Activated CD8-positive, alpha-beta T cell treated with anti-CD3 and anti-CD28 coated beads for 36 hours (primary cell): ENCODE data around the gene BZW1. TPM values are rescaled to one million over a fixed set of nuclear protein-coding genes. Genes with fewer than 3 reads are reported as not detected.

ENCODE experiments used
- ATAC-seq: fragments of 200-7000 bp; cut with Tn5 transposase; one replicate; pipeline ENCODE4 v1.10.0; 2021; ENCODE audit warnings: mild to moderate bottlenecking, moderate library complexity
- CTCF ChIA-PET: fragments of 350-600 bp; sonication (Branson Sonifier 250); formaldehyde crosslinking; loops from one replicate; lab custom pipeline; 2021; ENCODE audit warnings: antibody characterized with exemption; lab: Charles Lee
- POLR2A ChIA-PET: fragments of 350-600 bp; sonication (Branson Sonifier 250); formaldehyde crosslinking; loops from one replicate; lab custom pipeline; 2021; ENCODE audit warnings: antibody characterized with exemption; lab: Charles Lee
- DNase-seq: peaks from one replicate; pipeline ENCODE4 v3.0.0-alpha.2; 2020
- H3K27ac Mint-ChIP-seq: one replicate; pipeline ENCODE4 v1.8.0; 2021; ENCODE audit warnings: mild to moderate bottlenecking, mixed read lengths
- H3K27me3 Mint-ChIP-seq: one replicate; pipeline ENCODE4 v1.8.0; 2021; ENCODE audit warnings: mixed read lengths
- H3K36me3 Mint-ChIP-seq: one replicate; pipeline ENCODE4 v1.8.0; 2021; ENCODE audit warnings: low read depth, mixed read lengths
- H3K4me1 Mint-ChIP-seq: one replicate; pipeline ENCODE4 v1.8.0; 2021; ENCODE audit warnings: low read depth, mixed read lengths
- H3K4me3 Mint-ChIP-seq: one replicate; pipeline ENCODE4 v1.8.0; 2021; ENCODE audit warnings: mild to moderate bottlenecking, moderate library complexity, mixed read lengths
- H3K9me3 Mint-ChIP-seq: one replicate; pipeline ENCODE4 v1.8.0; 2021; ENCODE audit warnings: mixed read lengths
- intact Hi-C: fragments of 100-400 bp; cut with micrococcal nuclease; formaldehyde crosslinking; loops from one replicate; pipeline ENCODE4 v1.10.0; 2022
- total RNA-seq, 2 experiments: library from RNA; stranded (reverse); gene quantifications; one replicate each; pipeline ENCODE4 v1.2.3, GENCODE V29; 2021
- TF ChIP-seq, protein P1 (sequence below): fragments of 200-600 bp; IDR thresholded peaks from one replicate; pipeline ENCODE4 v1.8.0; 2022; ENCODE audit warnings: antibody characterized with exemption, mild to moderate bottlenecking

Gene BZW1
- total RNA-seq, 2 experiments from 2014 or later = 423 to 442 TPM

DNA sequence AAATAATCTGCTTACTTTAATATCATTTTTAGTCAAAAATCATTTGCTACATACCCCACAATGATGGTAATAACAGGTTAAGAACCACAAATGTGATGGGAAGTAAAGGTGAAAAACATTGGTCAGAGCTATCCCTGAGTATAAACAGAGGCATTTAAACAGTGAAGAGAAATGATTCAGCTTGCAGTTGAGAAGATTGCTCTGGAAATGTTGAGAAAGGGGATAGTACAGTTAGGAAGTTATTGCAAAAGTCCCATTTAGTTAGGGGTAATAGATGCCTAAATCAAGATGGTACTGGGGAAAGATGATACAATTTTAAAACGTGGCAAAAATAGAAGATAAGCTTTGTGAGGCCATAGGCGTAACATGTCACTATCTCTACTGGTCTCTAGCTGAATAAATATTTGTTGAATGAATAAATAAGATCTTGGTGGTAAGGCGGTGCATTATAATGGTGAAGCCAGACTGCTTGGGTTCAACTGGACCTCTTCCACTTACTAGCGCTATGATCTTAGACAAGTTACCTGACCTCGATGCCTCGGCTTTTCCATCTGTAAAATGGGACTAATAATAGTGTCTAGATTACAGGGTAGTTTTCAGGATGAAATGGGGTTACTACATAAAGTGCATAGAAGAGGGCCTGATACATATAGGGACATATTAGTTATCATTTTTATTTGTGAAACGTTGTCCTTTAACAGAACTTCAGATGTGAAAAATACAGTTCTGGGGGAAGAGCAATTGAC, 2.0 kb upstream of the BZW1 start:
- peaks cover 21% of the 10 kb centered on the region for H3K36me3 Mint-ChIP-seq
- H3K4me3 Mint-ChIP-seq = peak overlapping the region; percentile 99
- ATAC-seq (no peak), DNase-seq (no peak)
- H3K27ac Mint-ChIP-seq = peak overlapping the region; percentile 99
- H3K9me3 Mint-ChIP-seq = no peaks in the 10 kb centered on the region
- ChIA-PET CTCF (interaction anchor here (0.9 to 1.2 kb wide), 2 partner anchors 21 to 97 kb away, joined by 3 to 7 read pairs; no protein-coding TSS in a partner anchor), POLR2A (interaction anchor here (1.2 to 2.3 kb wide), 2 partner anchors 44 to 96 kb away, joined by 3 to 14 read pairs; no protein-coding TSS in a partner anchor)
- intact Hi-C loops = no loop called here
- TF ChIP-seq, protein P1, sequence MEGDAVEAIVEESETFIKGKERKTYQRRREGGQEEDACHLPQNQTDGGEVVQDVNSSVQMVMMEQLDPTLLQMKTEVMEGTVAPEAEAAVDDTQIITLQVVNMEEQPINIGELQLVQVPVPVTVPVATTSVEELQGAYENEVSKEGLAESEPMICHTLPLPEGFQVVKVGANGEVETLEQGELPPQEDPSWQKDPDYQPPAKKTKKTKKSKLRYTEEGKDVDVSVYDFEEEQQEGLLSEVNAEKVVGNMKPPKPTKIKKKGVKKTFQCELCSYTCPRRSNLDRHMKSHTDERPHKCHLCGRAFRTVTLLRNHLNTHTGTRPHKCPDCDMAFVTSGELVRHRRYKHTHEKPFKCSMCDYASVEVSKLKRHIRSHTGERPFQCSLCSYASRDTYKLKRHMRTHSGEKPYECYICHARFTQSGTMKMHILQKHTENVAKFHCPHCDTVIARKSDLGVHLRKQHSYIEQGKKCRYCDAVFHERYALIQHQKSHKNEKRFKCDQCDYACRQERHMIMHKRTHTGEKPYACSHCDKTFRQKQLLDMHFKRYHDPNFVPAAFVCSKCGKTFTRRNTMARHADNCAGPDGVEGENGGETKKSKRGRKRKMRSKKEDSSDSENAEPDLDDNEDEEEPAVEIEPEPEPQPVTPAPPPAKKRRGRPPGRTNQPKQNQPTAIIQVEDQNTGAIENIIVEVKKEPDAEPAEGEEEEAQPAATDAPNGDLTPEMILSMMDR = no peak
- peaks cover 24% of the 10 kb centered on the region for H3K4me1 Mint-ChIP-seq
- no peaks in the 10 kb centered on the region for H3K27me3 Mint-ChIP-seq

DNA sequence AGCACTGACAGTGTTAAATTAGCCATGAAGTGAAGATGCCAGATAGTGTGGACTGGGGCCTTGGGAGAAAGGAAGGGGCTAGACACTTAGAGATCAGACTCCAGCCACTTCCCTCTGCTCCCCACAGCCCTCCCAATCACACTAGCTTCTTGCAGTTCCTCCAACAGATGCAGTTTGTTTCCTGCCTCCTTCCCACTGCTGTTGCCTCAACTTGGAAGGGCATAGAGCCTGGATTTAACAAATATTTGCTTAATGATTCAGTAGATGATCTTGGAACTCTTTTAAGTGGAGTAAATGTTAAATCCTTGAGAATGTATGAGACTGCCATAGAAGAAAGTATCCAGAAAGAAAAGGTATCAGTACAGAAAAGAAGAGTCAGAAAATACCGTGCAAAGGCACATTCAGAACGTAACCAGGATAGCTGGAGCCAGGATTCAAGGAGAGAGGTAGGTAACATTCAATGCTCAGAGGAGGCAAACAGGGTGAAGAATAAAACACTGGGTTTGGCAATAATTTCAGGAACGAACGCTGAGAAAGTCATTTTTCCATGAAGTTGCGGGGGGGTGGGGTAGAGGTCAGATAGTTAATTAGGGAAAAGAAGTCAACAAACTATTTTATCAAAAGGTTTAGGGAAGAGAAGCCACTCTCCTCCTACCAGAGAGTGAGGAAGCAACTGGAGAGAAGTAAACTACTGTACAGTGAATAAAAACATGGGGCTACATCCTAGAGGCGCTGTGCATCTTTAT, 1.3 kb upstream of the BZW1 start:
- CTCF ChIA-PET = interaction anchor here (0.9 to 1.2 kb wide), 2 partner anchors 22 to 98 kb away, joined by 3 to 7 read pairs; no protein-coding TSS in a partner anchor
- Mint-ChIP-seq H3K27me3 (no peaks in the 10 kb centered on the region), H3K36me3 (peaks cover 27% of the 10 kb centered on the region), H3K4me3 (peak overlapping the region; percentile 99), H3K9me3 (no peaks in the 10 kb centered on the region), H3K4me1 (peaks cover 31% of the 10 kb centered on the region), H3K27ac (peak overlapping the region; percentile 99)
- ATAC-seq (no peak), DNase-seq (no peak)
- POLR2A ChIA-PET = interaction anchor here (1.0 to 2.3 kb wide), 7 partner anchors 9 to 284 kb away, joined by 3 to 14 read pairs (median 4); partner anchors contain the start of gene SGO2
- TF ChIP-seq, protein P1 = no peak
- intact Hi-C loops = no loop called here

DNA sequence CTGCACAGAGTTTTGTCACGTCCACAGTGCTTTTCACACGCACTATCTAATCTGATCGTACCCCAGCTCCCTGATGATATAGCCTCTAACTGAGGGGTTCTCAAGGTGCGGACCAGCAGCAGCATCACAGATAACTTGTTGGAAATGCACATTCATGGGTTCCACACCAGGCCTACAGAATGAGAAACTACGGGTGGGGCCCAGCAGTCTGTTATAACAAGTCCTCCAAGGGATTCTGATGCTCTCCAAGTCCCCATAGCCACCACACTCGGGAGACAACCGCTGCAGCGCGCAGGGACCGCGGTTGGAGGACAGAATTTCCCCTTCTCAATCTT, 745 bp upstream of the BZW1 start:
- peak overlapping the region; percentile 99 for H3K27ac Mint-ChIP-seq
- H3K4me3 Mint-ChIP-seq = peak overlapping the region; percentile 99
- ChIA-PET POLR2A (interaction anchor here (1.0 to 2.3 kb wide), 10 partner anchors 9 to 285 kb away, joined by 3 to 14 read pairs (median 4); partner anchors contain the start of genes CLK1 and SGO2), CTCF (no interaction called here)
- TF ChIP-seq, protein P1 = no peak
- ATAC-seq (no peak), DNase-seq (no peak)
- no peaks in the 10 kb centered on the region for H3K9me3 Mint-ChIP-seq
- intact Hi-C loops = loop anchor here (1.0 kb wide), 1 partner anchor 98 kb away; no protein-coding TSS in a partner anchor
- no peaks in the 10 kb centered on the region for H3K27me3 Mint-ChIP-seq
- peaks cover 36% of the 10 kb centered on the region for H3K4me1 Mint-ChIP-seq
- peaks cover 33% of the 10 kb centered on the region for H3K36me3 Mint-ChIP-seq

DNA sequence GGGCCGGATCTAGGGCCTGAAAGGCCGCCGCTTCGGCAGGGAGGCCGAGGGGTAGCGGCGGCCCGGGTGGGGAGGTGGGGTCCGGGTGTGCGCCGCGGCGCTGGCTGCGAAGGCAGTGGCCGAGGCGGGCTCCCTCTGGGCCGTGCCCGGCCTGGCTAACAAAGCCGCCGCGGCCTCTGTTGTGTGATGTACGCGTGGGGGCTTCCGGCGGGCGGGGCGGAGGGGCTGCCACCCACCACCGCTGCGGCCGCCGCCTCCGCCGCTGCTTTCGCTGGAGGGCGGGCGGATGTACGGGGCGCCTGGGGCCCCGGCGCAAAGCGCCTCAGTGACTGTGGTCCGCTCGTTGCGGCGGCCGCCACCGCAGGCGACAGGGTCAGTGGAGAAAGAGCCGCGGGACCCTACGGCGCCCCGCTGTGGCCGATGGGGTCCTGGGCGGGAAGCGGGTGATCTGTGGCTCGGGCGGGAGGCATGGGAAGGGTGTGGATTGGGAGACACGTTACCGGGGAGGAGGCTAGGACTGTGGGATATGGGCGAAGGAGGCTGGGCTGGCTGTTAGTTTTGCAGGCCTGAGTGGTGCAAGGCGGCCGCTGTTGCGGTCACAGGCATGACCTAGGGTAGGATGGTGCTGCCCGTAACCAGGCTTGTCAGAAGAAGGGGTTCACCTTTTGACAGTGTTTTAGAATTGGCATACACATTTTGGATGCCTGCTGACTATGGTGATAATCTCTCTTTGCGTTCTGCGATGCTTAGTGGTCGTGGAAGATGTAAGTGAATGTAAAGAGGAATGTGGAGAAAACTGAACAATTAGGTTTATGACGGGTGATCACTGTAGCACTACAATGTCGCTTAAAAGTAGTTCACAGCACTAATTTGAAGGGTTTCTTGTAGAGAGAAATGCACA, 662 bp downstream of the BZW1 start:
- peaks cover 46% of the 10 kb centered on the region for H3K36me3 Mint-ChIP-seq

More for the DNA sequence above, 662 bp downstream of the BZW1 start:
- H3K4me3 Mint-ChIP-seq = peak overlapping the region; percentile 99
- ATAC-seq (peak; percentile 37), DNase-seq (peak; percentile 80)
- POLR2A ChIA-PET = interaction anchor here (0.8 to 8.3 kb wide), 12 partner anchors 7 to 420 kb away, joined by 3 to 67 read pairs (median 4); partner anchors contain the start of gene CLK1
- no peaks in the 10 kb centered on the region for H3K27me3 Mint-ChIP-seq
- TF ChIP-seq, protein P1 = peak; percentile 22
- peaks cover 48% of the 10 kb centered on the region for H3K4me1 Mint-ChIP-seq
- intact Hi-C loops = loop anchor here (1.0 kb wide), 1 partner anchor 52 kb away; the partner anchor contains the start of gene CLK1
- H3K27ac Mint-ChIP-seq = peak overlapping the region; percentile 97
- H3K9me3 Mint-ChIP-seq = no peaks in the 10 kb centered on the region
- CTCF ChIA-PET = interaction anchor here (4.9 kb wide), 1 partner anchor 100 kb away, joined by 23 read pairs; no protein-coding TSS in a partner anchor
